H9 (cell line): ENCODE data around the gene ITM2B. TPM values are rescaled to one million over a fixed set of nuclear protein-coding genes. Genes with fewer than 3 reads are reported as not detected.

Experiments used
- DNase-seq: peaks from one replicate; pipeline ENCODE4 v3.0.0-alpha.2; 2017
- H2AFZ ChIP-seq: one replicate; pipeline ENCODE4 v1.6.1; 2013; ENCODE audit warnings: mild to moderate bottlenecking, low read length, control low read depth, moderate library complexity
- H2AK5ac ChIP-seq: 2 replicates; pipeline ENCODE4 v1.6.1; 2013; ENCODE audit warnings: low read length, control low read depth, mixed read lengths; ENCODE audit not compliant: insufficient read length
- H2BK120ac ChIP-seq: one replicate; pipeline ENCODE4 v1.6.1; 2013; ENCODE audit warnings: low read depth, mild to moderate bottlenecking, low read length, control low read depth, inconsistent platforms; ENCODE audit not compliant: poor library complexity, severe bottlenecking
- H2BK12ac ChIP-seq: 2 replicates; pipeline ENCODE4 v1.6.1; 2013; ENCODE audit warnings: low read length, control low read depth, mixed read lengths, low read depth; ENCODE audit not compliant: insufficient read length
- H2BK15ac ChIP-seq: 2 replicates; pipeline ENCODE4 v1.6.1; 2013; ENCODE audit warnings: low read depth, low read length, control low read depth
- H2BK20ac ChIP-seq: one replicate; pipeline ENCODE4 v1.6.1; 2013; ENCODE audit warnings: low read depth, mild to moderate bottlenecking, low read length, control low read depth, inconsistent platforms; ENCODE audit not compliant: poor library complexity, severe bottlenecking
- H2BK5ac ChIP-seq: 2 replicates; pipeline ENCODE4 v1.6.1; 2013; ENCODE audit warnings: low read length, control low read depth, mixed read lengths; ENCODE audit not compliant: insufficient read length
- H3K14ac ChIP-seq: 2 replicates; pipeline ENCODE4 v1.6.1; 2013; ENCODE audit warnings: low read length, control low read depth; ENCODE audit not compliant: insufficient read depth
- H3K18ac ChIP-seq: 2 replicates; pipeline ENCODE4 v1.6.1; 2013; ENCODE audit warnings: low read depth, mild to moderate bottlenecking, mixed read lengths, low read length, control low read depth; ENCODE audit not compliant: insufficient read length
- H3K23ac ChIP-seq: 2 replicates; pipeline ENCODE4 v1.6.1; 2013; ENCODE audit warnings: low read length, control low read depth, mixed read lengths, low read depth; ENCODE audit not compliant: insufficient read length
- H3K23me2 ChIP-seq: 2 replicates; pipeline ENCODE4 v1.6.1; 2013; ENCODE audit warnings: low read depth, mild to moderate bottlenecking, mixed read lengths, low read length, control low read depth; ENCODE audit not compliant: insufficient read length, poor library complexity, severe bottlenecking
- H3K27ac ChIP-seq: 2 replicates; pipeline ENCODE4 v1.5.1; 2013; ENCODE audit warnings: low read length, control low read depth, mixed read lengths, low read depth; ENCODE audit not compliant: insufficient read length
- H3K27me3 ChIP-seq: 2 replicates; pipeline ENCODE4 v1.6.1; 2013; ENCODE audit warnings: low read length, control low read depth, inconsistent platforms; ENCODE audit not compliant: insufficient read depth
- H3K4ac ChIP-seq: 2 replicates; pipeline ENCODE4 v1.6.1; 2013; ENCODE audit warnings: low read depth, mild to moderate bottlenecking, control low read depth, inconsistent platforms, low read length, moderate library complexity
- H3K4me1 ChIP-seq: 2 replicates; pipeline ENCODE4 v1.6.1; 2013; ENCODE audit warnings: low read length, control low read depth, inconsistent platforms; ENCODE audit not compliant: insufficient read depth
- H3K4me2 ChIP-seq: 2 replicates; pipeline ENCODE4 v1.6.1; 2013; ENCODE audit warnings: low read length, control low read depth, mixed read lengths; ENCODE audit not compliant: insufficient read length, insufficient read depth
- H3K56ac ChIP-seq: 2 replicates; pipeline ENCODE4 v1.6.1; 2013; ENCODE audit warnings: low read depth, mild to moderate bottlenecking, mixed read lengths, low read length, control low read depth; ENCODE audit not compliant: insufficient read length
- H3K79me1 ChIP-seq: 2 replicates; pipeline ENCODE4 v1.6.1; 2013; ENCODE audit warnings: low read depth, mild to moderate bottlenecking, moderate library complexity, low read length, control low read depth, inconsistent platforms; ENCODE audit not compliant: insufficient read depth, poor library complexity, severe bottlenecking
- H3K79me2 ChIP-seq: 2 replicates; pipeline ENCODE4 v1.6.1; 2013; ENCODE audit warnings: low read length, control low read depth, inconsistent platforms; ENCODE audit not compliant: insufficient read depth
- H3K9ac ChIP-seq: 2 replicates; pipeline ENCODE4 v1.6.1; 2013; ENCODE audit warnings: low read length, control low read depth, mixed read lengths; ENCODE audit not compliant: insufficient read length; ENCODE audit errors: extremely low read depth
- H3K9me3 ChIP-seq: one replicate; pipeline ENCODE4 v1.6.1; 2013; ENCODE audit warnings: low read depth, low read length, inconsistent platforms; ENCODE audit not compliant: control insufficient read depth
- H3T11ph ChIP-seq: one replicate; pipeline ENCODE4 v1.6.1; 2013; ENCODE audit warnings: mild to moderate bottlenecking, low read length, control low read depth, inconsistent platforms
- H4K20me1 ChIP-seq: one replicate; pipeline ENCODE4 v1.6.1; 2013; ENCODE audit not compliant: control insufficient read depth, insufficient read length, insufficient read depth
- H4K5ac ChIP-seq: 2 replicates; pipeline ENCODE4 v1.6.1; 2013; ENCODE audit warnings: low read depth, mild to moderate bottlenecking, mixed read lengths, low read length, control low read depth; ENCODE audit not compliant: insufficient read length
- H4K8ac ChIP-seq: replicated peaks from 2 replicates; pipeline ENCODE4 v1.6.1; 2013; ENCODE audit warnings: low read length, control low read depth, mixed read lengths, low read depth; ENCODE audit not compliant: insufficient read length
- H4K91ac ChIP-seq: 2 replicates; pipeline ENCODE4 v1.6.1; 2013; ENCODE audit warnings: low read depth, mild to moderate bottlenecking, moderate library complexity, mixed read lengths, low read length, control low read depth; ENCODE audit not compliant: insufficient read length
- H3K27ac Mint-ChIP-seq, 3 experiments: 2 replicates in 2 of 3; 3 replicates in 1 of 3; pipeline ENCODE4 v1.8.0; 2020 to 2021; ENCODE audit warnings: mixed read lengths in 3 of 3, mild to moderate bottlenecking in 1 of 3, moderate library complexity in 1 of 3
- H3K27me3 Mint-ChIP-seq: 2 replicates; pipeline ENCODE4 v1.8.0; 2021; ENCODE audit warnings: low read depth, mild to moderate bottlenecking, moderate library complexity, mixed read lengths
- H3K36me3 Mint-ChIP-seq, 3 experiments: 2 replicates in 2 of 3; 3 replicates in 1 of 3; pipeline ENCODE4 v1.8.0; 2020 to 2021; ENCODE audit warnings: low read depth in 3 of 3, mixed read lengths in 3 of 3; ENCODE audit not compliant: insufficient read depth in 1 of 3
- H3K4me1 Mint-ChIP-seq, 2 experiments: 2 replicates each; pipeline ENCODE4 v1.8.0; 2020; ENCODE audit warnings: mixed read lengths in 2 of 2
- H3K4me3 Mint-ChIP-seq, 2 experiments: 2 replicates in 1 of 2; 3 replicates in 1 of 2; pipeline ENCODE4 v1.8.0; 2020 to 2021; ENCODE audit warnings: mild to moderate bottlenecking in 2 of 2, mixed read lengths in 2 of 2, moderate library complexity in 1 of 2
- H3K9me3 Mint-ChIP-seq, 2 experiments: 2 replicates in 1 of 2; 3 replicates in 1 of 2; pipeline ENCODE4 v1.8.0; 2020; ENCODE audit warnings: mild to moderate bottlenecking in 2 of 2, mixed read lengths in 2 of 2, moderate library complexity in 1 of 2
- CTCF ChIP-seq: fragments of 200-600 bp; sonication (generic); conservative IDR thresholded peaks from 3 replicates; pipeline ENCODE4 v1.8.0; 2021; ENCODE audit warnings: antibody characterized with exemption, mild to moderate bottlenecking
- WGBS: extraction: QIAGEN DNeasy Blood & Tissue Kit; methylation state at CpG from one replicate; pipeline ENCODE4 v1.1.7; 2013; ENCODE audit warnings: missing lambda C conversion rate, low lambda C conversion rate, mixed read lengths; ENCODE audit not compliant: insufficient read length; ENCODE audit errors: extremely low coverage; 5-methylcytosine and 5-hydroxymethylcytosine counted together
- total RNA-seq: library from RNA; stranded (reverse); gene quantifications from 2 replicates; pipeline ENCODE4 v1.2.1, GENCODE V29; 2021

ITM2B gene
- total RNA-seq, 1 experiment from 2014 or later: 175 TPM

- no CpG with 5 or more reads among the region's 36 CpGs for whole genome bisulfite sequencing
- no peaks in the 10 kb centered on the region for H3K9me3 ChIP-seq
- H2BK12ac ChIP-seq: no peak overlapping the region
- H3K23ac ChIP-seq: no peak overlapping the region
- H3K27me3 Mint-ChIP-seq: no peaks in the 10 kb centered on the region; the same call in 1 of the 2 replicates
- no peak overlapping the region for H2BK15ac ChIP-seq
- H3K9ac ChIP-seq: peak overlapping the region; percentile 2
- H3K27ac ChIP-seq: no peak overlapping the region
- H3K79me2 ChIP-seq: peaks cover 2% of the 10 kb centered on the region; the same call in 1 of the 2 replicates
- H2BK5ac ChIP-seq: no peak overlapping the region
- H4K20me1 ChIP-seq: no peaks in the 10 kb centered on the region
- H3K4ac ChIP-seq: no peak overlapping the region
- peaks cover 0 to 4% (median 2%) of the 10 kb centered on the region in 3 experiments; a peak in 2 of 7 replicates for H3K36me3 Mint-ChIP-seq
- H3K79me1 ChIP-seq: no peaks in the 10 kb centered on the region
- peak overlapping the region; percentile 57 for H3K4me2 ChIP-seq
- TF ChIP-seq CTCF: no peak
- peaks cover 4% of the 10 kb centered on the region for H3K23me2 ChIP-seq
- H3T11ph ChIP-seq: no peak overlapping the region
- H4K5ac ChIP-seq: no peak overlapping the region
- no peak overlapping the region for H3K18ac ChIP-seq
- no peak overlapping the region for H2BK120ac ChIP-seq
- no peak overlapping the region for H4K91ac ChIP-seq
- H3K56ac ChIP-seq: no peak overlapping the region
- H4K8ac ChIP-seq: no peak overlapping the region
- peaks cover 12 to 15% of the 10 kb centered on the region in 2 experiments for H3K4me1 Mint-ChIP-seq
- no peak overlapping the region for H2AFZ ChIP-seq
- H3K9me3 Mint-ChIP-seq: peaks cover 0 to 2% of the 10 kb centered on the region in 2 experiments; a peak in 1 of 5 replicates
- no peaks in the 10 kb centered on the region for H3K27me3 ChIP-seq
- DNase-seq: no peak
- H3K4me1 ChIP-seq: no peaks in the 10 kb centered on the region
- peak overlapping the region in 2 of 3 experiments; percentile 37 to 79; a peak in 4 of 7 replicates for H3K27ac Mint-ChIP-seq
- no peak overlapping the region for H2AK5ac ChIP-seq
- no peak overlapping the region for H3K14ac ChIP-seq
- no peak overlapping the region for H2BK20ac ChIP-seq
- H3K4me3 Mint-ChIP-seq: peak overlapping the region; percentile 78 to 96
These were observed 71.3 kb downstream of the ITM2B start for GRCh38 chr13:48304143-48304876.
